PC-9 (cell line): ENCODE results near the gene PRKCA. TPM values are rescaled to one million over a fixed set of nuclear protein-coding genes. Genes with fewer than 3 reads are reported as not detected.
A peak's percentile ranks its signal among the peaks of the same experiment; 100 is the strongest.
"Not testable (repeated sequence)": the region's sequence is repeated elsewhere in the genome, so short reads cannot be mapped to it uniquely, and the experiment has no call there.

Experiments
- BruUV-seq: library from RNA; stranded (reverse); fragments of 400-500 nt; replicated peaks from 2 replicates; lab custom pipeline; 2021; lab: Mats Ljungman, UMichigan
- CTCF ChIA-PET: fragments of 300-600 bp; sonication (Branson Sonifier 250); formaldehyde crosslinking; loops from one replicate; lab custom pipeline; 2022; ENCODE audit warnings: antibody characterized with exemption; lab: Charles Lee
- POLR2A ChIA-PET: fragments of 300-600 bp; sonication (Branson Sonifier 250); formaldehyde crosslinking; loops from one replicate; lab custom pipeline; 2022; ENCODE audit warnings: antibody characterized with exemption; ENCODE audit not compliant: unreplicated experiment; lab: Charles Lee
- DNase-seq, 2 experiments: peaks; one replicate each; pipeline versions ENCODE4 v3.0.0 to v3.0.0-alpha.2; 2015 to 2022; ENCODE audit warnings: mixed read lengths in 1 of 2
- H2AFZ ChIP-seq: fragments of 200-600 bp; sonication (generic); 2 replicates; pipeline ENCODE4 v1.8.1; 2017; ENCODE audit warnings: antibody characterized with exemption
- H3F3A ChIP-seq: fragments of 200-600 bp; sonication (generic); 2 replicates; pipeline ENCODE4 v1.8.1; 2017; ENCODE audit warnings: antibody characterized with exemption, mild to moderate bottlenecking, low read depth; ENCODE audit not compliant: insufficient read depth
- H3K27ac ChIP-seq: fragments of 200-600 bp; sonication (generic); 2 replicates; pipeline ENCODE4 v1.6.1; 2016; ENCODE audit warnings: mixed run types
- H3K27me3 ChIP-seq: fragments of 200-600 bp; sonication (generic); 2 replicates; pipeline ENCODE4 v1.6.1; 2016; ENCODE audit warnings: low read depth, mixed run types; ENCODE audit not compliant: insufficient read depth
- H3K36me3 ChIP-seq: fragments of 200-600 bp; sonication (generic); 2 replicates; pipeline ENCODE4 v1.6.1; 2016; ENCODE audit warnings: low read depth, mixed run types
- H3K4me1 ChIP-seq: fragments of 200-600 bp; sonication (generic); replicated peaks from 2 replicates; pipeline ENCODE4 v1.6.1; 2016; ENCODE audit warnings: mixed run types; ENCODE audit not compliant: insufficient read depth
- H3K4me2 ChIP-seq: fragments of 200-600 bp; sonication (generic); 2 replicates; pipeline ENCODE4 v1.6.1; 2017; ENCODE audit warnings: mixed run types
- H3K4me3 ChIP-seq: fragments of 200-600 bp; sonication (generic); 2 replicates; pipeline ENCODE4 v1.6.1; 2016; ENCODE audit warnings: mixed run types
- H3K79me2 ChIP-seq: fragments of 200-600 bp; sonication (generic); 2 replicates; pipeline ENCODE4 v1.6.1; 2017; ENCODE audit warnings: low read depth, mixed run types
- H3K9me2 ChIP-seq: fragments of 200-600 bp; sonication (generic); 2 replicates; pipeline ENCODE4 v1.8.1; 2017; ENCODE audit warnings: mild to moderate bottlenecking; ENCODE audit not compliant: insufficient read depth
- H3K9me3 ChIP-seq: fragments of 200-600 bp; sonication (generic); 2 replicates; pipeline ENCODE4 v1.8.1; 2016; ENCODE audit warnings: low read depth; ENCODE audit not compliant: insufficient read depth
- H4K20me1 ChIP-seq: fragments of 200-600 bp; sonication (generic); 2 replicates; pipeline ENCODE4 v1.8.1; 2017; ENCODE audit not compliant: insufficient read depth
- CTCF ChIP-seq: fragments of 200-600 bp; sonication (generic); conservative IDR thresholded peaks from 2 replicates; pipeline ENCODE4 v1.6.1; 2017; ENCODE audit warnings: mixed run types, antibody characterized with exemption, mild to moderate bottlenecking, moderate library complexity
- EZH2 ChIP-seq: fragments of 200-600 bp; sonication (generic); IDR thresholded peaks from 2 replicates; pipeline ENCODE4 v1.8.0; 2017; ENCODE audit warnings: antibody characterized with exemption, low read depth
- intact Hi-C: fragments of 100-400 bp; cut with micrococcal nuclease; formaldehyde crosslinking; loops from one replicate; pipeline ENCODE4 v1.10.0; 2022; ENCODE audit not compliant: unreplicated experiment
- total RNA-seq: library from RNA; stranded (reverse); gene quantifications from 2 replicates; pipeline ENCODE4 v1.2.3, GENCODE V29; 2021

PRKCA gene
- total RNA-seq, 1 experiment from 2014 or later = 23.1 TPM

GRCh38 chr17:66339561-66339960 is 37.1 kb downstream of the PRKCA start:
- POLR2A ChIA-PET = no interaction called here
- Histone ChIP-seq H3K4me1 (peaks cover 18% of the 10 kb centered on the region), H3K9me2 (no peaks in the 10 kb centered on the region), H3F3A (0 out of 2 replicates have a peak, but pooled peaks cover 4% of the 10 kb centered on the region), H3K9me3 (no peaks in the 10 kb centered on the region), H3K4me2 (no peak overlapping the region), H3K36me3 (no peaks in the 10 kb centered on the region), H3K27me3 (no peaks in the 10 kb centered on the region), H3K79me2 (peaks cover 16% of the 10 kb centered on the region), H4K20me1 (no peaks in the 10 kb centered on the region), H3K4me3 (no peak overlapping the region), H2AFZ (no peak overlapping the region), H3K27ac (no peak overlapping the region)
- BruUV-seq = no TSS peak
- intact Hi-C loops = no loop called here
- no peak for TF ChIP-seq EZH2
- TF ChIP-seq CTCF = no peak
- DNase-seq = no peak
- CTCF ChIA-PET = no interaction called here

GRCh38 chr17:66340720-66341119 is 38.3 kb downstream of the PRKCA start:
- intact Hi-C loops = no loop called here
- H2AFZ ChIP-seq = no peak overlapping the region
- TF ChIP-seq CTCF (no peak), EZH2 (no peak)
- ChIA-PET CTCF (no interaction called here), POLR2A (no interaction called here)
- DNase-seq = no peak
- no peak overlapping the region for H3K4me3 ChIP-seq
- H3K9me2 ChIP-seq = no peaks in the 10 kb centered on the region
- no TSS peak for BruUV-seq
- peaks cover 23% of the 10 kb centered on the region for H3K79me2 ChIP-seq
- no peaks in the 10 kb centered on the region for H4K20me1 ChIP-seq
- H3K27ac ChIP-seq = no peak overlapping the region
- H3K36me3 ChIP-seq = no peaks in the 10 kb centered on the region
- no peak overlapping the region for H3K4me2 ChIP-seq
- no peaks in the 10 kb centered on the region for H3K27me3 ChIP-seq
- H3K9me3 ChIP-seq = no peaks in the 10 kb centered on the region
- H3F3A ChIP-seq = 0 out of 2 replicates have a peak, but pooled peaks cover 4% of the 10 kb centered on the region
- peaks cover 18% of the 10 kb centered on the region for H3K4me1 ChIP-seq

GRCh38 chr17:66341462-66341861 is 39.0 kb downstream of the PRKCA start:
- BruUV-seq = no TSS peak
- Histone ChIP-seq H3K27me3 (no peaks in the 10 kb centered on the region), H3K9me2 (no peaks in the 10 kb centered on the region), H3K4me3 (no peak overlapping the region), H3K4me1 (peaks cover 18% of the 10 kb centered on the region), H3F3A (0 out of 2 replicates have a peak, but pooled peaks cover 4% of the 10 kb centered on the region), H3K4me2 (no peak overlapping the region), H3K9me3 (no peaks in the 10 kb centered on the region), H4K20me1 (no peaks in the 10 kb centered on the region), H3K36me3 (no peaks in the 10 kb centered on the region), H3K79me2 (peaks cover 31% of the 10 kb centered on the region), H2AFZ (no peak overlapping the region), H3K27ac (no peak overlapping the region)
- ChIA-PET CTCF (no interaction called here), POLR2A (no interaction called here)
- intact Hi-C loops = no loop called here
- TF ChIP-seq EZH2 = no peak
- no peak for TF ChIP-seq CTCF
- DNase-seq = peak in 1 of 2 experiments; percentile 31

GRCh38 chr17:66342263-66342662 is 39.9 kb downstream of the PRKCA start:
- H2AFZ ChIP-seq, H3K9me3 ChIP-seq, H3K4me2 ChIP-seq, BruUV-seq, DNase-seq, intact Hi-C loops, CTCF ChIA-PET, H3K27ac ChIP-seq, H3F3A ChIP-seq, H3K27me3 ChIP-seq, H3K36me3 ChIP-seq, H3K9me2 ChIP-seq, H3K4me3 ChIP-seq, H4K20me1 ChIP-seq, POLR2A ChIA-PET: not testable (repeated sequence)
- Histone ChIP-seq H3K79me2 (peaks cover 35% of the 10 kb centered on the region), H3K4me1 (peaks cover 21% of the 10 kb centered on the region)
